Mammary epithelial cell (primary cell): Measurements from ENCODE around the gene ZNF316.

Source experiments
- EZH2 ChIP-seq: IDR thresholded peaks from 2 replicates; pipeline ENCODE4 v1.6.1; 2012; ENCODE audit warnings: low read length, inconsistent platforms, borderline replicate concordance
- TF ChIP-seq, protein P1 (sequence below), 2 donors: IDR thresholded peaks in 1 of 2; conservative IDR thresholded peaks in 1 of 2; 2 replicates each; pipeline ENCODE4 v1.5.1; 2011 to 2012; ENCODE audit warnings: inconsistent platforms in 2 of 2, low read length in 2 of 2, mild to moderate bottlenecking in 2 of 2, control low read depth in 1 of 2, low read depth in 1 of 2; ENCODE audit not compliant: insufficient read depth in 1 of 2; ENCODE audit errors: extremely low read depth in 1 of 2

GRCh38 chr7:6608081-6608480, 29.0 kb upstream of the ZNF316 start:
- TF ChIP-seq, protein P1, sequence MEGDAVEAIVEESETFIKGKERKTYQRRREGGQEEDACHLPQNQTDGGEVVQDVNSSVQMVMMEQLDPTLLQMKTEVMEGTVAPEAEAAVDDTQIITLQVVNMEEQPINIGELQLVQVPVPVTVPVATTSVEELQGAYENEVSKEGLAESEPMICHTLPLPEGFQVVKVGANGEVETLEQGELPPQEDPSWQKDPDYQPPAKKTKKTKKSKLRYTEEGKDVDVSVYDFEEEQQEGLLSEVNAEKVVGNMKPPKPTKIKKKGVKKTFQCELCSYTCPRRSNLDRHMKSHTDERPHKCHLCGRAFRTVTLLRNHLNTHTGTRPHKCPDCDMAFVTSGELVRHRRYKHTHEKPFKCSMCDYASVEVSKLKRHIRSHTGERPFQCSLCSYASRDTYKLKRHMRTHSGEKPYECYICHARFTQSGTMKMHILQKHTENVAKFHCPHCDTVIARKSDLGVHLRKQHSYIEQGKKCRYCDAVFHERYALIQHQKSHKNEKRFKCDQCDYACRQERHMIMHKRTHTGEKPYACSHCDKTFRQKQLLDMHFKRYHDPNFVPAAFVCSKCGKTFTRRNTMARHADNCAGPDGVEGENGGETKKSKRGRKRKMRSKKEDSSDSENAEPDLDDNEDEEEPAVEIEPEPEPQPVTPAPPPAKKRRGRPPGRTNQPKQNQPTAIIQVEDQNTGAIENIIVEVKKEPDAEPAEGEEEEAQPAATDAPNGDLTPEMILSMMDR (conservative IDR thresholded peaks at IDR 0.05 in 1 of 2, IDR thresholded peaks at IDR 0.05 in 1 of 2; ENCODE audit: extremely low read depth in 1 of 2, insufficient read depth in 1 of 2, low read depth in 1 of 2, low read length in 2 of 2) = no peak
- no peak for TF ChIP-seq EZH2
